ENCODE data around the gene FAM47E.

- TF ChIP-seq, protein P1, sequence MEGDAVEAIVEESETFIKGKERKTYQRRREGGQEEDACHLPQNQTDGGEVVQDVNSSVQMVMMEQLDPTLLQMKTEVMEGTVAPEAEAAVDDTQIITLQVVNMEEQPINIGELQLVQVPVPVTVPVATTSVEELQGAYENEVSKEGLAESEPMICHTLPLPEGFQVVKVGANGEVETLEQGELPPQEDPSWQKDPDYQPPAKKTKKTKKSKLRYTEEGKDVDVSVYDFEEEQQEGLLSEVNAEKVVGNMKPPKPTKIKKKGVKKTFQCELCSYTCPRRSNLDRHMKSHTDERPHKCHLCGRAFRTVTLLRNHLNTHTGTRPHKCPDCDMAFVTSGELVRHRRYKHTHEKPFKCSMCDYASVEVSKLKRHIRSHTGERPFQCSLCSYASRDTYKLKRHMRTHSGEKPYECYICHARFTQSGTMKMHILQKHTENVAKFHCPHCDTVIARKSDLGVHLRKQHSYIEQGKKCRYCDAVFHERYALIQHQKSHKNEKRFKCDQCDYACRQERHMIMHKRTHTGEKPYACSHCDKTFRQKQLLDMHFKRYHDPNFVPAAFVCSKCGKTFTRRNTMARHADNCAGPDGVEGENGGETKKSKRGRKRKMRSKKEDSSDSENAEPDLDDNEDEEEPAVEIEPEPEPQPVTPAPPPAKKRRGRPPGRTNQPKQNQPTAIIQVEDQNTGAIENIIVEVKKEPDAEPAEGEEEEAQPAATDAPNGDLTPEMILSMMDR (IDR thresholded peaks at IDR 0.05 in 4 of 5, conservative IDR thresholded peaks at IDR 0.05 in 1 of 5) = peak in 3 of 5 experiments; percentile 5 to 25 (median 21)
- TF ChIP-seq POLR2A (IDR thresholded peaks at IDR 0.05) = peak; percentile 96 to 98
Measured at GRCh38 chr4:76213415-76214176, 37.9 kb upstream of the FAM47E start, which contains the start of gene SCARB2.

Data from gastrocnemius medialis (tissue), 4 donors.